Neural cell (in vitro differentiated cells): ENCODE data around the gene EPO. TPM values are rescaled to one million over a fixed set of nuclear protein-coding genes. Genes with fewer than 3 reads are reported as not detected.

Source experiments
- H2AFZ ChIP-seq: fragments of 200-600, 300-800 bp; sonication (generic), shearing (Covaris generic); 2 replicates; pipeline ENCODE4 v1.6.0; 2014; ENCODE audit warnings: low read depth, mild to moderate bottlenecking, antibody characterized with exemption, low read length, moderate library complexity
- H3F3A ChIP-seq: fragments of 200-600 bp; shearing (Covaris generic); 2 replicates; pipeline ENCODE4 v1.6.1; 2016; ENCODE audit warnings: mild to moderate bottlenecking, moderate library complexity, mixed read lengths, antibody characterized with exemption, low read length; ENCODE audit not compliant: insufficient read depth, poor library complexity, severe bottlenecking
- H3K27ac ChIP-seq: fragments of 200-600, 300-800 bp; sonication (generic), shearing (Covaris generic); 2 replicates; pipeline ENCODE4 v1.5.1; 2014; ENCODE audit warnings: mild to moderate bottlenecking, low read length, moderate library complexity
- H3K27me3 ChIP-seq: fragments of 300-800, 200-600 bp; sonication (generic), shearing (Covaris generic); 2 replicates; pipeline ENCODE4 v1.6.0; 2014; ENCODE audit warnings: mild to moderate bottlenecking, low read depth, low read length, moderate library complexity; ENCODE audit not compliant: insufficient read depth
- H3K36me3 ChIP-seq: fragments of 300-800, 200-600 bp; sonication (generic), shearing (Covaris generic); 2 replicates; pipeline ENCODE4 v1.5.1; 2014; ENCODE audit warnings: mild to moderate bottlenecking, antibody characterized with exemption, low read length, moderate library complexity; ENCODE audit not compliant: insufficient read depth
- H3K4me2 ChIP-seq: fragments of 300-800, 200-600 bp; sonication (generic), shearing (Covaris generic); 2 replicates; pipeline ENCODE4 v1.6.0; 2014; ENCODE audit warnings: mild to moderate bottlenecking, low read length
- H3K4me3 ChIP-seq: fragments of 300-800, 200-600 bp; sonication (generic), shearing (Covaris generic); 2 replicates; pipeline ENCODE4 v1.5.1; 2014; ENCODE audit warnings: mild to moderate bottlenecking, low read length, moderate library complexity
- H3K79me2 ChIP-seq: fragments of 200-600 bp; shearing (Covaris generic); replicated peaks from 2 replicates; pipeline ENCODE4 v1.6.0; 2014; ENCODE audit warnings: mild to moderate bottlenecking, low read length, moderate library complexity; ENCODE audit not compliant: insufficient read depth
- H3K9ac ChIP-seq: fragments of 300-800, 200-600 bp; sonication (generic), shearing (Covaris generic); 2 replicates; pipeline ENCODE4 v1.6.1; 2016; ENCODE audit warnings: mild to moderate bottlenecking, low read length, mixed read lengths
- H3K9me2 ChIP-seq: fragments of 200-600 bp; shearing (Covaris generic); 2 replicates; pipeline ENCODE4 v1.6.1; 2016; ENCODE audit warnings: mild to moderate bottlenecking, low read length, mixed read lengths; ENCODE audit not compliant: insufficient read depth
- H3K9me3 ChIP-seq: fragments of 200-600, 300-800 bp; sonication (generic), shearing (Covaris generic); 2 replicates; pipeline ENCODE4 v1.6.1; 2016; ENCODE audit warnings: mild to moderate bottlenecking, mixed run types, low read length, moderate library complexity, mixed read lengths
- H4K20me1 ChIP-seq: fragments of 200-600 bp; shearing (Covaris generic); 2 replicates; pipeline ENCODE4 v1.6.1; 2016; ENCODE audit warnings: mild to moderate bottlenecking, mixed run types; ENCODE audit not compliant: insufficient read depth
- CTCF ChIP-seq: fragments of 450-650 bp; IDR thresholded peaks from 2 replicates; pipeline ENCODE4 v1.5.1; 2014; ENCODE audit warnings: antibody characterized with exemption, mild to moderate bottlenecking, moderate library complexity; ENCODE audit not compliant: poor library complexity, severe bottlenecking
- EP300 ChIP-seq: fragments of 450-650 bp; conservative IDR thresholded peaks from 2 replicates; pipeline ENCODE4 v1.6.1; 2014; ENCODE audit warnings: antibody characterized with exemption, mild to moderate bottlenecking, moderate library complexity; ENCODE audit not compliant: poor library complexity, severe bottlenecking
- EZH2 ChIP-seq: fragments of 200-600, 300-800 bp; shearing (Covaris generic), sonication (generic); IDR thresholded peaks from 2 replicates; pipeline ENCODE4 v1.6.1; 2014; ENCODE audit warnings: antibody characterized with exemption, low read length, borderline replicate concordance, mild to moderate bottlenecking; ENCODE audit not compliant: insufficient read depth, poor library complexity, severe bottlenecking
- MXI1 ChIP-seq: fragments of 450-650 bp; conservative IDR thresholded peaks from 2 replicates; pipeline ENCODE4 v1.6.1; 2014; ENCODE audit warnings: antibody characterized with exemption, mild to moderate bottlenecking; ENCODE audit not compliant: poor library complexity, severe bottlenecking
- POLR2AphosphoS5 ChIP-seq: IDR thresholded peaks from 2 replicates; pipeline ENCODE4 v1.6.1; 2012
- RAD21 ChIP-seq: fragments of 450-650 bp; conservative IDR thresholded peaks from 2 replicates; pipeline ENCODE4 v1.6.1; 2014; ENCODE audit warnings: antibody characterized with exemption, mild to moderate bottlenecking, moderate library complexity
- REST ChIP-seq: IDR thresholded peaks from 2 replicates; pipeline ENCODE4 v1.6.1; 2012; ENCODE audit warnings: borderline replicate concordance
- SMC3 ChIP-seq: fragments of 450-650 bp; conservative IDR thresholded peaks from 2 replicates; pipeline ENCODE4 v1.6.1; 2014; ENCODE audit warnings: antibody characterized with exemption, mild to moderate bottlenecking, moderate library complexity; ENCODE audit not compliant: poor library complexity
- TAF1 ChIP-seq: IDR thresholded peaks from 2 replicates; pipeline ENCODE4 v1.6.1; 2012; ENCODE audit warnings: low read depth
- polyA plus RNA-seq: library from polyadenylated mRNA; depleted of rRNA; stranded (reverse); fragments of >200 nt; gene quantifications from 2 replicates; pipeline ENCODE4 v1.2.3, GENCODE V29; 2014

EPO gene
- polyA plus RNA-seq, 1 donor from 2014 or later = not detected

- peaks cover 16% of the 10 kb centered on the region for H4K20me1 ChIP-seq
- H3K4me3 ChIP-seq = no peak overlapping the region
- TF ChIP-seq REST (no peak), CTCF (no peak), EP300 (no peak), RAD21 (no peak), SMC3 (no peak), MXI1 (no peak), TAF1 (no peak), POLR2AphosphoS5 (no peak), EZH2 (no peak)
- no peak overlapping the region for H2AFZ ChIP-seq
- no peak overlapping the region for H3K4me2 ChIP-seq
- no peaks in the 10 kb centered on the region for H3K9me3 ChIP-seq
- H3K9ac ChIP-seq = no peak overlapping the region
- no peaks in the 10 kb centered on the region for H3K9me2 ChIP-seq
- no peaks in the 10 kb centered on the region for H3F3A ChIP-seq
- no peak overlapping the region for H3K27ac ChIP-seq
- no peaks in the 10 kb centered on the region for H3K27me3 ChIP-seq
- H3K79me2 ChIP-seq = peaks cover 28% of the 10 kb centered on the region
- no peaks in the 10 kb centered on the region for H3K36me3 ChIP-seq
Observed at GRCh38 chr7:100686201-100686821, 34.0 kb upstream of the EPO start.

- TF ChIP-seq POLR2AphosphoS5 = no peak
- TF ChIP-seq REST = no peak
- TF ChIP-seq EP300 = no peak
- TF ChIP-seq SMC3 = no peak
- no peak for TF ChIP-seq MXI1
- TF ChIP-seq EZH2 = no peak
- no peak for TF ChIP-seq TAF1
- TF ChIP-seq CTCF = no peak
- no peak for TF ChIP-seq RAD21
- no peaks in the 10 kb centered on the region for H3K27me3 ChIP-seq
- H3K9me2 ChIP-seq = no peaks in the 10 kb centered on the region
- no peaks in the 10 kb centered on the region for H3K9me3 ChIP-seq
- H3K27ac ChIP-seq = no peak overlapping the region
- H4K20me1 ChIP-seq = peaks cover 16% of the 10 kb centered on the region
- H3K9ac ChIP-seq = no peak overlapping the region
- H2AFZ ChIP-seq = no peak overlapping the region
- peaks cover 32% of the 10 kb centered on the region for H3K79me2 ChIP-seq
- H3K36me3 ChIP-seq = no peaks in the 10 kb centered on the region
- H3F3A ChIP-seq = no peaks in the 10 kb centered on the region
- no peak overlapping the region for H3K4me3 ChIP-seq
- H3K4me2 ChIP-seq = no peak overlapping the region
Observed at GRCh38 chr7:100686822-100687211, 33.5 kb upstream of the EPO start.
